ENCODE measurements around the gene IL4.

IL4 gene

GRCh38 chr5:132667761-132668705 lies 5.8 kb upstream of the IL4 start:
- Histone ChIP-seq H3K9ac (ENCODE audit: low read depth, low read length) (no peak overlapping the region), H3K4me3 (ENCODE audit: low read length) (no peak overlapping the region), H3K4me1 (ENCODE audit: insufficient read depth, low read length) (no peaks in the 10 kb centered on the region; the same call in 1 of the 2 replicates), H3K9me3 (ENCODE audit: insufficient read depth, low read depth, low read length) (no peaks in the 10 kb centered on the region), H3K27me3 (ENCODE audit: insufficient read depth, low read length) (no peaks in the 10 kb centered on the region), H3K36me3 (ENCODE audit: insufficient read depth, low read depth, low read length) (no peaks in the 10 kb centered on the region), H3K27ac (ENCODE audit: low read length) (no peak overlapping the region)

- no peaks in the 10 kb centered on the region for H3K27me3 ChIP-seq (ENCODE audit: insufficient read depth, low read length)
- no peaks in the 10 kb centered on the region for H3K36me3 ChIP-seq (ENCODE audit: insufficient read depth, low read depth, low read length)
- no peaks in the 10 kb centered on the region; the same call in 1 of the 2 replicates for H3K4me1 ChIP-seq (ENCODE audit: insufficient read depth, low read length)
- H3K4me3 ChIP-seq (ENCODE audit: low read length): no peak overlapping the region
- no peaks in the 10 kb centered on the region for H3K9me3 ChIP-seq (ENCODE audit: insufficient read depth, low read depth, low read length)
- H3K27ac ChIP-seq (ENCODE audit: low read length): no peak overlapping the region
- no peak overlapping the region for H3K9ac ChIP-seq (ENCODE audit: low read depth, low read length)
These were observed 4.9 kb upstream of the IL4 start for GRCh38 chr5:132668706-132669454.

GRCh38 chr5:132669455-132669820 lies 4.4 kb upstream of the IL4 start:
- no peak overlapping the region for H3K27ac ChIP-seq (ENCODE audit: low read length)
- H3K36me3 ChIP-seq (ENCODE audit: insufficient read depth, low read depth, low read length): no peaks in the 10 kb centered on the region
- no peak overlapping the region for H3K4me3 ChIP-seq (ENCODE audit: low read length)
- no peak overlapping the region for H3K9ac ChIP-seq (ENCODE audit: low read depth, low read length)
- H3K4me1 ChIP-seq (ENCODE audit: insufficient read depth, low read length): no peaks in the 10 kb centered on the region; the same call in 1 of the 2 replicates
- no peaks in the 10 kb centered on the region for H3K9me3 ChIP-seq (ENCODE audit: insufficient read depth, low read depth, low read length)
- H3K27me3 ChIP-seq (ENCODE audit: insufficient read depth, low read length): no peaks in the 10 kb centered on the region

GRCh38 chr5:132669966-132670882 lies 3.6 kb upstream of the IL4 start:
- H3K4me3 ChIP-seq (ENCODE audit: low read length): no peak overlapping the region
- no peaks in the 10 kb centered on the region for H3K9me3 ChIP-seq (ENCODE audit: insufficient read depth, low read depth, low read length)
- no peaks in the 10 kb centered on the region; the same call in 1 of the 2 replicates for H3K4me1 ChIP-seq (ENCODE audit: insufficient read depth, low read length)
- no peaks in the 10 kb centered on the region for H3K27me3 ChIP-seq (ENCODE audit: insufficient read depth, low read length)
- H3K36me3 ChIP-seq (ENCODE audit: insufficient read depth, low read depth, low read length): no peaks in the 10 kb centered on the region
- H3K27ac ChIP-seq (ENCODE audit: low read length): no peak overlapping the region
- H3K9ac ChIP-seq (ENCODE audit: low read depth, low read length): no peak overlapping the region

GRCh38 chr5:132671000-132671399 lies 2.8 kb upstream of the IL4 start:
- Histone ChIP-seq H3K9me3 (ENCODE audit: insufficient read depth, low read depth, low read length) (no peaks in the 10 kb centered on the region), H3K27ac (ENCODE audit: low read length) (no peak overlapping the region)

GRCh38 chr5:132673488-132673887 lies 301 bp upstream of the IL4 start:
- Histone ChIP-seq H3K9ac (ENCODE audit: low read depth, low read length) (no peak overlapping the region), H3K4me1 (ENCODE audit: insufficient read depth, low read length) (no peaks in the 10 kb centered on the region; the same call in 1 of the 2 replicates), H3K27me3 (ENCODE audit: insufficient read depth, low read length) (no peaks in the 10 kb centered on the region), H3K4me3 (ENCODE audit: low read length) (no peak overlapping the region), H3K27ac (ENCODE audit: low read length) (no peak overlapping the region), H3K9me3 (ENCODE audit: insufficient read depth, low read depth, low read length) (no peaks in the 10 kb centered on the region), H3K36me3 (ENCODE audit: insufficient read depth, low read depth, low read length) (no peaks in the 10 kb centered on the region)

More at GRCh38 chr5:132671000-132671399, 2.8 kb upstream of the IL4 start:
- Histone ChIP-seq H3K4me1 (ENCODE audit: insufficient read depth, low read length) (no peaks in the 10 kb centered on the region; the same call in 1 of the 2 replicates), H3K4me3 (ENCODE audit: low read length) (no peak overlapping the region), H3K36me3 (ENCODE audit: insufficient read depth, low read depth, low read length) (no peaks in the 10 kb centered on the region), H3K9ac (ENCODE audit: low read depth, low read length) (no peak overlapping the region), H3K27me3 (ENCODE audit: insufficient read depth, low read length) (no peaks in the 10 kb centered on the region)

- Histone ChIP-seq H3K4me3 (ENCODE audit: low read length) (no peak overlapping the region), H3K4me1 (ENCODE audit: insufficient read depth, low read length) (no peaks in the 10 kb centered on the region; the same call in 1 of the 2 replicates), H3K9me3 (ENCODE audit: insufficient read depth, low read depth, low read length) (no peaks in the 10 kb centered on the region), H3K27me3 (ENCODE audit: insufficient read depth, low read length) (no peaks in the 10 kb centered on the region), H3K27ac (ENCODE audit: low read length) (no peak overlapping the region), H3K36me3 (ENCODE audit: insufficient read depth, low read depth, low read length) (no peaks in the 10 kb centered on the region), H3K9ac (ENCODE audit: low read depth, low read length) (no peak overlapping the region)
These were observed 1.1 kb downstream of the IL4 start for GRCh38 chr5:132674671-132675506.

GRCh38 chr5:132675936-132676689 lies 2.3 kb downstream of the IL4 start:
- Histone ChIP-seq H3K4me1 (ENCODE audit: insufficient read depth, low read length) (no peaks in the 10 kb centered on the region), H3K27ac (ENCODE audit: low read length) (no peak overlapping the region)

GRCh38 chr5:132677191-132677590 lies 3.4 kb downstream of the IL4 start:
- Histone ChIP-seq H3K27ac (ENCODE audit: low read length) (no peak overlapping the region), H3K27me3 (ENCODE audit: insufficient read depth, low read length) (no peaks in the 10 kb centered on the region), H3K9ac (ENCODE audit: low read depth, low read length) (no peak overlapping the region), H3K4me3 (ENCODE audit: low read length) (no peak overlapping the region), H3K4me1 (ENCODE audit: insufficient read depth, low read length) (no peaks in the 10 kb centered on the region), H3K36me3 (ENCODE audit: insufficient read depth, low read depth, low read length) (no peaks in the 10 kb centered on the region), H3K9me3 (ENCODE audit: insufficient read depth, low read depth, low read length) (no peaks in the 10 kb centered on the region)

More at GRCh38 chr5:132675936-132676689, 2.3 kb downstream of the IL4 start:
- no peak overlapping the region for H3K9ac ChIP-seq (ENCODE audit: low read depth, low read length)
- H3K27me3 ChIP-seq (ENCODE audit: insufficient read depth, low read length): no peaks in the 10 kb centered on the region
- H3K9me3 ChIP-seq (ENCODE audit: insufficient read depth, low read depth, low read length): no peaks in the 10 kb centered on the region
- no peaks in the 10 kb centered on the region for H3K36me3 ChIP-seq (ENCODE audit: insufficient read depth, low read depth, low read length)
- H3K4me3 ChIP-seq (ENCODE audit: low read length): no peak overlapping the region

- no peaks in the 10 kb centered on the region for H3K27me3 ChIP-seq (ENCODE audit: insufficient read depth, low read length)
These were observed 4.1 kb downstream of the IL4 start for GRCh38 chr5:132677682-132678400.

More at GRCh38 chr5:132677682-132678400, 4.1 kb downstream of the IL4 start:
- H3K4me3 ChIP-seq (ENCODE audit: low read length): no peak overlapping the region
- no peaks in the 10 kb centered on the region for H3K36me3 ChIP-seq (ENCODE audit: insufficient read depth, low read depth, low read length)
- H3K9me3 ChIP-seq (ENCODE audit: insufficient read depth, low read depth, low read length): no peaks in the 10 kb centered on the region
- H3K4me1 ChIP-seq (ENCODE audit: insufficient read depth, low read length): no peaks in the 10 kb centered on the region
- no peak overlapping the region for H3K27ac ChIP-seq (ENCODE audit: low read length)
- H3K9ac ChIP-seq (ENCODE audit: low read depth, low read length): no peak overlapping the region
